Right lobe of liver (tissue), 4 donors: ENCODE data around the gene HIKESHI.

Experiments used
- POLR2A ChIP-seq: fragments of 450-650 bp; IDR thresholded peaks from one replicate; pipeline ENCODE4 v1.6.1; 2017; ENCODE audit warnings: antibody characterized with exemption, mild to moderate bottlenecking
- TF ChIP-seq, protein P1 (sequence below), 4 donors: fragments of 200-600 bp in 3 of 4; fragments of 450-650 bp in 1 of 4; IDR thresholded peaks; one replicate each; pipeline versions ENCODE4 v1.5.1 to v1.8.0; 2016 to 2022; ENCODE audit warnings: antibody characterized with exemption in 4 of 4, mild to moderate bottlenecking in 2 of 4
- donor health status: DM: no; HTN: no; CAD: no.
- donor health status: DM: no; HTN: no; CAD: no.
- donor health status: DM: no; HTN: yes; CAD: no.

DNA sequence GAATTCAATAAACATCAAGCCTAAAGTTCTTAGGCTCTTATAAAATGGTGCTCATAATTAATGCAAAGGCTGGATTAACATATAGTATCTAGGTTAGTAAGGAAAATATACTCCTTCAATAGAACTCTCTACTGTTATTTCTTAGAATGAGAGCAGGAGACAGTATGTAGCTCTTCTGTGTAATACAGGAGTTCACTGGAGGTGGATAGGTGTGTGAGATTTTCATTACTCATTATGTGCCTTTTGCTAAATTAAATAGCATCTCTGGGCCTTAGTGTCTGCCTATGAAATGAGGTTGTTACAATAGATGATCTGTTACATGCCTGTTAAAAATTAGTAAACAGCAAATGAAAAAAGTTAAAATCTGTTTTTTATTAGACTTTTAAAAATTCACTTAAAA is 36.8 kb upstream of the HIKESHI start:
- no peak for TF ChIP-seq POLR2A
- TF ChIP-seq, protein P1, sequence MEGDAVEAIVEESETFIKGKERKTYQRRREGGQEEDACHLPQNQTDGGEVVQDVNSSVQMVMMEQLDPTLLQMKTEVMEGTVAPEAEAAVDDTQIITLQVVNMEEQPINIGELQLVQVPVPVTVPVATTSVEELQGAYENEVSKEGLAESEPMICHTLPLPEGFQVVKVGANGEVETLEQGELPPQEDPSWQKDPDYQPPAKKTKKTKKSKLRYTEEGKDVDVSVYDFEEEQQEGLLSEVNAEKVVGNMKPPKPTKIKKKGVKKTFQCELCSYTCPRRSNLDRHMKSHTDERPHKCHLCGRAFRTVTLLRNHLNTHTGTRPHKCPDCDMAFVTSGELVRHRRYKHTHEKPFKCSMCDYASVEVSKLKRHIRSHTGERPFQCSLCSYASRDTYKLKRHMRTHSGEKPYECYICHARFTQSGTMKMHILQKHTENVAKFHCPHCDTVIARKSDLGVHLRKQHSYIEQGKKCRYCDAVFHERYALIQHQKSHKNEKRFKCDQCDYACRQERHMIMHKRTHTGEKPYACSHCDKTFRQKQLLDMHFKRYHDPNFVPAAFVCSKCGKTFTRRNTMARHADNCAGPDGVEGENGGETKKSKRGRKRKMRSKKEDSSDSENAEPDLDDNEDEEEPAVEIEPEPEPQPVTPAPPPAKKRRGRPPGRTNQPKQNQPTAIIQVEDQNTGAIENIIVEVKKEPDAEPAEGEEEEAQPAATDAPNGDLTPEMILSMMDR (IDR thresholded peaks at IDR 0.05) = no peak
